HG03135 (cell line): ENCODE measurements around the gene DNAH5.

Source experiments
- ATAC-seq: cut with Tn5 transposase; IDR thresholded peaks from one replicate; pipeline ENCODE4 v1.9.1; 2021; ENCODE audit warnings: mild to moderate bottlenecking, moderate library complexity; ENCODE audit not compliant: unreplicated experiment

DNAH5 gene

DNA sequence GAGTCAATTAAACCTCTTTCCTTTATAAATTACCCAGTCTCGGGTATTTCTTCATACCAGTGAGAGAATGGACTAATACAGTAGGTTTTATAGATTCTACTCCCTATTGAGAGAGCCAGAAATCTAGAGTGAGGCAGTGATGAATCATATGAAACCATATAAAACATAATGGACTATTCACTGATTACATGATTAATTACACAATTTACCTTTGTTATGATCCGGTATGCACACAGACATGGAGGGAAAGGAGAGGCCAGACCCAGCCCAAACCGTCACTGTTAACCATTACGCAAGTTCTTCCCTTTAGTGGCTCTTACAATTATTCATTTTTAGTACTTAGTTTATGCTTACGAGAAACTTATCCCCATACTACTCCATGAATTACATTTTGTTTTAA is 205.0 kb downstream of the DNAH5 start:
- ATAC-seq = no peak

DNA sequence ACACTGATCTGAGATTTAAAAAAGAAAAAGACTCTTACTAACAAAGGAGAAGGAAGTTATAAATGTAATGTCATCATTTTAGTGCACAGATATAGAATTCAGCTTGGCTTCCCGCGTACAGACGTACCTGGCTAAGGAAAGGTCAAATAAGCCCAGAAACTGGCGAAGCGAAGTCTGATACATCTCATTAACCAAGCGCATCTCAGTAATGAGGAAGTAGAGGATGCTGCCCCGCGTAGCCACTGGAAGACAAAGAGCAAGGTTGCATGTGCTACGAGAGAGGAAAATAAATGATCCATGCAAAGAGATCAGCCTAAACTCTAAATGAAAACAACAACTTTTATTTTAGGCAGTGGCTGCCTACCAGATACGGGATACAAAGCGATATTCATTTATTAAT is 208.8 kb downstream of the DNAH5 start:
- no peak for ATAC-seq

DNA sequence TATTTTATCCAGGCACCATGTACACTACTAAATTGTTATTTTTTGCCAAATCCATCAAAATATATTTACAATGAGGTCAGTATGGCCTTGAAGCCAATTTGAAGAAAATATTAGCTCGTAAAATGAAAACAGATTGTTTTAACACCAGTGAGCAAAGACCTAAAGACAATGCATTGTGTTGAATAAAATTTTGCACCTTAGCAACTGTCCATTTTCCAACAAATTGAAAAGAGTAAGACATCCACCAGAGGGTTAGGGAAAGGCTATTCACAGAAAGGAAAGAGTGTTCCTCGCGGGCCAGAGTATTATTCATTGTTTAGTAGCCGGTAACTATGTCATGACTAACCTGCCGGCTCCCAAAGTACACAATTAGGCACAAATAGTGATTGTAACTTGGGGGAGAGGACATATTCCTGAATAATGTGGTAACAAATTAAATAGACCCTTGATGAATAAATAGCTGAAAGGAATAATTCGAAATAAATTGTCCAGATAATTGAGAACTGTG is 213.3 kb downstream of the DNAH5 start:
- no peak for ATAC-seq

DNA sequence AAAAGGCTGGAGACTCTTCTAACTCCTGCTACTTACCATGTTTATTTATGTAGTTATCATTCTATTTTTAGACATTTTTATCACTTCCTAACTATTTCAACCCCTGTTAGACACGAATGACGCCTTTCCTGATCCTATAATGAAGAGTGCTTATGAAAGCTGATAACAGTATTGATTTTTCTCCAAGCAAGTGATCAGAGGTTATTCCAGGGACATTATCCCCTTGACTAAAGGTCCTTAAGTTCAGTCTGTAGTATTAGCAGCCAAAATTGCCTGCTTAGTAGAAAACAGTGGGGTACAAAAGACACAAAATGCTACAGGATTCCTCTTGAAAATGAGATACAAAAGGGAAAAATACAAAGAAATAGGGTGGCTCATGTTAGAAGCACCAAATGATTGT is 235.6 kb downstream of the DNAH5 start:
- no peak for ATAC-seq

DNA sequence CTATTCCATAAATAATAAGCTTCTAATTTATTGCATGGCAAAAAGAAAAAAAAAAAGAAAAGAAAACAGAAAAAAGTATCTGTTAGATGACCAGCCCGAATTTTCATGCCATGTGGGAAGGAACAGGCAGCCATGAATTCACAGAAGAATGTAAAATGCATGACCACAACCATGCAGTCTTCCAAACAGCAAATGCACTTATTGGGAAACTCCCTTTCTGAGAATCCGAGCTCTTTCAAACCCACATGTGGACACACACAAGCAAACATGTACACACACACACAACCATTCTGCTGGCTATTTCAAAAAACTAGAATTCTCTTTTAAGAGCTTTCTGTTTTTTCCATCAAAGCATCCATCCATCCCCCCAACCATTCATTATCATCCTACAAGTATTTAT is 236.1 kb downstream of the DNAH5 start:
- no peak for ATAC-seq

DNA sequence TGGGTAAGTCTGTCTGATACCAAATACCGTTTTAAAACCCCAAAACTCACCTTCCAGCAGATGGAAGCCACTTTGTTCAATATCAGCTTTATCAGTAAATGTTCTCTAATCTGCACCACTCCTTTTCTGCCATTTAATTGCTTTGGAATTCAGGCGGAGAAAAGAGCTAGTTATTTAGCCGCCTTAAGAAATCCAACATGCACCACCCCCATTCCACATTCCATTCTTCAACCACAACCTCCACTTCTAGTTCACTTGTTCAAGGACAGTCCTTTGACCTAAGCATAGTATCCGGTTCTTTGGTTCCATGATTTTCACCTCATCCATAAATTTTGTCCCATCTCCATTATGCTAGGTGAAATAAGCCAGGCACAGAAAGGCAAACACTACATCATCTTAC is 240.1 kb downstream of the DNAH5 start:
- ATAC-seq = no peak

DNA sequence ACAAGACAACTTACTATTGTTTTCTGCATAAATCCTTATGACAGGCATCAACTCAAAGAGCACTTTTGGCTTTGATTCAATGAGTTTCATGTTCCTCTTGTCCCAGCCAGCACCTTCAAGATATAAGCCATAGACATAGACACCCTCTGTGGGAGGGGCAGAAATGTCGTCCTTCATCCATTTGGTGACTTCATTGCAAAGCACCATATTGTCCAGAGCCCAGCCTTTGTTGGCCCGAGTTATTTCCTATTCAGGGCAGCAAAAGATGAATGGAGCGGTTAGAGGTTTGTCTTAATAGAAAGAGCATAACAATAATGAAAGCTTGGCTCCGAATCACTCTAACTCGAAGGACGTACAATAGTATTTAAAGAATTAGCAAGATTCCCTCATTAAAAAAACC is 243.9 kb downstream of the DNAH5 start:
- no peak for ATAC-seq

DNA sequence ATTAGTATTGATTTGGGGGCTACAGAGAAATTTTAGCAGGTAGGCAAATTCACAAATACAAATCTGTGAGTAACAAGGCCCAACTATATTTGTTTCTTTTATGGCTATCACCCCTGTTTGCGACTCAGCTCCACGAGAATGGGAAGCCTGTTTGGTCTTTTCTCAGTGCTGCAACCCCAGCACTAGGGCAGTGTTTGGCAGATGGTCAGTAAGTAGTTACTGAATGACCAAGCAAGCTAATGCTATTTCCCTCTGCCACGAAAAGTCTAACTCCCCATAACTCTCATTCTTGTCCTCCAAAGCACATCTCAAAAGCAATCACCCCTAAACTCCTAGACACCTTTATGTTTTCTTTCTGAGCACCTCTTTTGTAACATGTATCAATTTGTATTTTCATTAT is 245.6 kb downstream of the DNAH5 start:
- ATAC-seq = no peak

DNA sequence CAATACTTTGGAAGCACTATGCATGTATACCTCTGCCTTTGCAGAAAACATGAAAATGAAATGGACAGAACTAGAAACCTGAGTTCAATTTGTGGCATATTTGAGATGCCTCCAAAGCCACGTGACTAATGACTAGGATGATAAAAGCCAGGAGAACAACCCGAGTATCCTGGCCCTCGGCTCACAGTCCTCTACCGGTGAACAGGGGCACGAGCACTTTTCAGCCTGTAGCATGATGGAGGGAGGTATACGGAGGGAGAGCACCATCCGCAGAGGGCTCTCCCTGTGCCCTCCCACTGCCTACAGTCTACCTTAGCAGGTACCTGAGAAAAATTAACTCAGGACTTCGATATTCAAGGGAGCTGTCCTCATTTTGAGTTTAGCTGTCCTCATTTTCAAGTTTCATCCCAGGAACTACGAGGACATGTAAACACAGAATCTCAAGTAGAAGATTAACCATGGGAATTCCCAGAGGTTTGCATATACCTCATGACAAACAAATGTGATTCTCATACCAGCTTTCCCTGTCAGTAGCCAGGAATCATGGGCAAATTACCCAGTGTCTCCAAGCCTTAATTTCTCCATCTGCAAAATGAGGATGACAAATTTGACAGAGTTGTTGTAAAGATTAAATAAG is 249.3 kb downstream of the DNAH5 start:
- ATAC-seq = no peak

DNA sequence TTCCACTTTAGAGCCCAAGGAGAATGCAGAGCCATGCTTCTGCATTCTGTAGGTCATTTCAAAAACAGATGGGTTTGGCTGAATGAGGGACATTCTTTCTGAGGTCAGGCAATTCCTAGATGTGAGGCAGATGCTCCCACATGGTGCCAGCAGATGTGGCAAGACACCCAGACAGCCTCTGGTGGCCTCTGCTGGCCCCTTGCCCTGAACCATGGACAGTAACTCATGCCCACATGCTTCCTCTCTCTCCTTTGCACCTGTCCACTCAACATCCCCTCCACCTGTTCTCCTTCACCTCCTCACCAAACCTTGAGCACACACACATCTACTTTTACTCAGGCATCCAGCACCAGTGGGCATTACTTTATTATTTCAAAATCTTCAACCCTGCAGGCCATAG is 252.3 kb downstream of the DNAH5 start:
- ATAC-seq = no peak

DNA sequence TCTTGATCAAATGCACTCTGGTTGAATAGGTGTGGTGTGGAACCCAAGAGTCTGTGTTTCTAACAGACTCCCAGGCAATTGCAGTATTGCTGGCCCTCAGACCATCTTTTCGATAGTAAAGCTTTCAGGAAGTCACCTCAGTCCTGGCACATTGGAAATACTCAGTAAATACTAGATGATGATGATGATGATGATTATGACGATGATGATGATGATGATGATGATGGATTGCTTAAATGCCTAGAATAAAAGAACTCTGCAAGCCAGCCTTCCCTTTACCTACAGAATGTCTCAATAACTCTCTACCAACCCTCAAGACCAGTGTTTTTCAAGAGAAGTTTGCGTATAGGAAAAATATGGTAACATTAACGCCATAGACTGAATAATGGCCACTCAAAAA is 268.0 kb downstream of the DNAH5 start:
- no peak for ATAC-seq

DNA sequence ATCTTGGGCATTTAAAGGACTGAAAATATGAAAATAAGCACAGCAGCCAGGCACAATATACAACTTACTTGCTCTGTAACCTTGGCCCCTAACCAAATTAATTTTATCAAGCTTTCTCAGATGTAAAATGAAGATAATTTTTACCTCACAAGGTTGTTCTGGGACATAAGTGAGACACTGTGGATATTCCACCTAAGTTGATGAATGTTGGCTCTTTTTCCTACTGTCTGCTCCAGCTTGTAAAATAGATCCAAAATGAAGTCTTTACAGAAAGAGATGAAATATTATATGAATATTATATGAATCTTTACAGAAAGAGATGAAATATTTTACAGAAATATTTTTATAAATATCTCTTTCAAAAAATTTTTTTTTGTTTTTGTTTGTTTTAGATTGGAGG is 270.1 kb downstream of the DNAH5 start:
- no peak for ATAC-seq

DNA sequence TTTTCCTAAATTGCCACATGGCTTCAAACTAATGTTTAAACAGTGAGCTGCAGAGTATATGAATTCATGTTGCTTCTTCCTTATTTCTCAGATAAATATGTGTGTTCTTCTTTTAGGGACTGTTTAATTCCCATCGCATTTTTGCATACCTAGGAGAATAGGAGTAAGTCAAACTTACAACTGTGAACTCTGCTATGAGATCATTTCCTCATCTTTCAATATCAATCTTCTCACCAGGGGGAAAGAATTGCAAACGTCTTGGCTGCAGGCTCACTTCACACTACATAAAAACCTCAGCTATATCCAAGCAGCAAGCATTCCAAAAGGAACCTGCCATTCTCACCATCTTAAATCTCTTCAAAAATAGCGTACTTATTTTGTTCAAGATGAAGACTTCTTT is 271.0 kb downstream of the DNAH5 start:
- ATAC-seq = no peak

DNA sequence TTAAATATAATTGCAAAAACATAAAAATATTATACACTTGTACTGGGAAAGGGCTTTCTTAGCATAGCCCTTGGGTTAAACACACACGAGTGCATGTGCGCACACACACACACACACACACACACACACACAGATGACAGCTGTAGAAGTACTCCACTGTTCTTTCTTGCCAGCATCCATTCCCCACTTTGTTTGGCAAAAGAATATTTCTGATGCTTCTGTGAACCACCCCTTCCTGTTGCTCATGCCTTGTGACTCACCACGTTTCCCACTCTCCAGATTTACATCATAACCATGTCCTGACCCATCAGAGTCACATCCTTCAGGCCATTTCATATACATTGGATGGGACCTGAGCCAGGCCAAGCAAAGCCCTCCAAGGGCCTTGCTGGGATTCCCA is 280.1 kb downstream of the DNAH5 start:
- ATAC-seq = no peak

DNA sequence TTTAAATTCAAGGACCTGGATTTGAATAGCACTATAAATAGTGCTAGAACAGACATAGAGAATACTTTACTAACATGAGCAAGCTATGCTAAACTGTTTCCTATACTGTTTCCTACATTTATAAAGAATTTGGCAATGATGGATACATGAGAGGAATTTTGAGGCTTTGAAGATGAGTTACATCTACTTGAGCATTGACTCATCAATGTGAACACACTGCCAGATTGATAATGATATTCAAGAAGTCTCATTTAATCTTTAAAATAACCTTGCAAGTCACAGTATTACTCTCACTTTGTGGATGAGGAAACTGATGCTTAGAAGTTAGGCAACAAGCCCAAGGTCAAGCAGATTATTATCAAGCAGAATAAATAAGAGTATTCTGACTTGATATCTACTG is 281.9 kb downstream of the DNAH5 start:
- no peak for ATAC-seq

DNA sequence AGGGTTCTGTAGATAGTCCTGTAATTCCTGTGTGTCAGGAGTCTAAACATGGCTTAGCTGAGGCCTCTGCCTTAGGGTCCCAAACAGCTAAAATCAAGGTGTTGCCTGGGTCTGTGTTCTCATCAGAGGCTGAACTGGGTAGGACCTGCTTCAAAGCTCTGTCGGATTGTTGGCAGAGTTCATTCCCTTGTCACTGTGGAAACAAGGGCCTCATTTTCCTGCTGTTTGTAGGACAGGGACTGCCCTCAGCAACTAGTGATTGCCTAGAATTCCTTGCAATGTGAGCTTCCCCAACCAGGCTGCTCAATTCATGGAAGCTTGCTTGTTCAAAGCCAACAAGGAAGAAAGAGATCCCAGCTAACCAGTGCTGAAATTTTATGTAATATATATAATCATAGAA is 283.2 kb downstream of the DNAH5 start:
- no peak for ATAC-seq

DNA sequence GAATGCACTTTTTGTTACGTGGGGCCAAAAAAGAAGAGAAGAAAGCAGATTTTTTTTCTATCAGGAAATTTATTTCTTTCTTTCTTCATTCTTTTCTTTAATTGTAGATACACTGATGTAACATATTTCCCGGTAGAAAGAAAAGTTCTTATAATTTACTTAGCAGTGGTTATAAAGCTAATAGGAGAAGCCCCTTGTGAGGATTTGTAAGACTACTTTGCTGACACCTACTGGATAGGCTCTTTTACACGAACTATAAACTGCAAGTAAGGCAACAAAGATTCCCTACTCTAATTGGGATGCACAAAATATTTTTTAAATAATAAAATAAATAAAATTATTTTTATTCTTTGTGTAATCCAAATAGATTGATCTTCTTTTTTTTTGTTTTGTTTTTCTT is 284.4 kb downstream of the DNAH5 start:
- no peak for ATAC-seq

DNA sequence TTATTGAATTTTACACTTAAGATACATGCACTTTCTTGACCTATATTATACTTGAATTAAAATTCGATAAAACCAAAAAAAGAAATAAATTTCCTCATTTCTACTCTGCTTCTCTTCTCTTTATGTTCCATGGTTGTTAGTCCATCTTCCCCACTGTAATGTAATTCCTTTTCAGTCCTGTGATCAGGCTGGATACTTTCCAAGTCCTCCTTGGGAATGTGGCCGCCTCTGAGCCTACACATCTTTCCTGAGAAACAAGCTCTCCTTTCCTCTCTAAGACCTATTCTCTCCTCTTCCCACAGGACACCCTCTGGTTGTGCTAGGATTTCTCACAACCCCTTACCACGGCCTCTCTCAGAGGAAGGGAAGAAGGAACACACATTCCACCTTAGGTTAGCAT is 285.1 kb downstream of the DNAH5 start:
- ATAC-seq = no peak

DNA sequence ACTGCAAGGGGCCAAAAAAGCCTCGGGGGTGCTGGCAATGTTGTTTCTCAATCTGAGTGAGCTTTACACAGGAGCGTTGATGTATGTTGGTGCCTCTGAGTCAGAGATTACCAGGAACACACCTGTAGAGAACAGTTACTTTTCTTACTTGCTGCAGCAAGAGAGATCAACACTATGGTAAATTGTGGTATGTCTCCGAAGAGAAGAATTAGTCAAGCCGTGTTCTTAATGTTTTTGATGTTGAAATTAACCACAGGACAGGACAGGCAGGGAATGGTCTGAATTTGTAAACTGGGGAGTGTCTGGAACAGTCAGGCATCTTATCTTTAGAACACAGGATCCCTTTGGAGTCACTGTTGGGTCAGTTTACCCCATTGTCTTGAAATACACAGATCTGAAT is 285.7 kb downstream of the DNAH5 start:
- ATAC-seq = no peak

DNA sequence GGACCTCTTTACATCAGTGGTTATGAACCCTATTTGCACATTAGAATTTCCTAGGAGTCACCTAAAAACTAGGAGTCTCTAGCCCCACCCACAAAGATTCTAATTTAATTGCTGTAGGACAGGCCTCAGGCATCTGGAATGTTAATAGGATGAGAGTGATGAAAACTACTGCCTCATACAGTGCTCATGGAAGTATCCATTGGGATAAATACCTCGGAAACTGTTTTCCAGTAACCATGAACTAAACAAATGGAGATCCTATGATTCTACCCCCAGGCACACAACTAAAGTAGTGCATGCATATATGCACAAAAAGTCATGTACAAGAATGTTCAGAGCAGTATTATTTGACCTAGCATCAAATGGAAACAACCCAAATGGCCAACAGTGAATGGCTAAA is 286.3 kb downstream of the DNAH5 start:
- no peak for ATAC-seq

DNA sequence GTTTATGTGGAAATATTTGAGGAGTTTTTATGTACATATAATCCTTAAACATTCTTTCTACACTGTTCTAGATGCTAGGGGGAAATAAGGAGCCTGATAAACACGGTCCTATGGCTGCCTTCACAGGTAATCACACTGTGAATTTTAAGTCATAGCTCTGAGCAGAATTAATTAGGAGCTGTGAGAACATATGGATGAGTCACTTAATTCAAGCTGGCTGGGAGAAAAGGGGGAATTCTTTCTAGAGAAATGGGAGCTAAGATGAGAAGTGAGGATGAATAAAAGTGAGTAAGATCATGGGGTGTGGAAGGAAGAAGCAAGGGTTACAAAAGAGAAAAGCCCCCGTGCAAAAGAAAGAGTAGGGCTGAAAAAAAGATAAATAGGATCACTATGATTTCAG is 290.8 kb downstream of the DNAH5 start:
- no peak for ATAC-seq

DNA sequence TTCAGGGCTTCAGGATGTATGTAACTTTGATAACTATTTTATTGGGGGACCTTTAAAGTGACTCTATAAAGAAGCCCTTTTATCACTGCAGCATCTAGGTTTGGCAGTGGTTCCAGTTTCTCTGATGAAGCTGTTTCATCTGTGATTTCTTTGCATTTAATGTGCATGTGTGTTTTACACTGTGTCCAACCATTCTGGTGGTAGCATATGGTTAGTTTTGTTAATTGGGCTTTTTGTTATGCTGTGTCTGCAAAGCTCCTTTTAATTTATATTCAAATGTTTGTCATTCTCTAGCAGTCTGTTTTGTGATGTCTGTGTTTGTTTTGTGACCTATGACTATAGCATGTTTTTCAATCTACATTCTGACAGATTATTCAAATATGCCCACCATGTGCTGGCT is 294.8 kb downstream of the DNAH5 start:
- ATAC-seq = no peak

DNA sequence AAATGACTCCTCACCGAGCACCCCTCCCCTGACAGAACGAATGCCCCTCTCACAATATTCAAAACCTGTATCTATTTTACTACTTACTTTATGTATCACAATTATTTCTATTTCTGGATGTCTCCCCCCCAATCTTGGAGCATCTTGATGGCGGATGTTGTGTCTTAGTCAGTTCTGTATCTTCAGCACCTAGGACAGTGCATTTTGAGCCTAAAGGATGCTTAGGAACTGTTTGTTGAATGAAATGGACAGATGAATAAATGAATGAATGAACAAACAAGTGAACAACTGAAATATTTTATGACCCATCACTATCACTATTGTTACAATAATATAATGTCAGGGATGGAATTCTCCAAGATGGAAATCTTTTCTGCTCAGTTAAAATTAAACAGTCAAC is 295.7 kb downstream of the DNAH5 start:
- ATAC-seq = no peak
